IgD-negative memory B cell (primary cell): ENCODE measurements around the gene SELENOK. TPM values are rescaled to one million over a fixed set of nuclear protein-coding genes. Genes with fewer than 3 reads are reported as not detected.

Experiments
- H3K27ac Mint-ChIP-seq, 3 donors: one replicate each; pipeline ENCODE4 v1.8.0; 2020 to 2022; ENCODE audit warnings: mild to moderate bottlenecking in 3 of 3, mixed read lengths in 3 of 3, moderate library complexity in 1 of 3
- H3K27me3 Mint-ChIP-seq: one replicate; pipeline ENCODE4 v1.8.0; 2021; ENCODE audit warnings: mixed read lengths
- H3K36me3 Mint-ChIP-seq: one replicate; pipeline ENCODE4 v1.8.0; 2020; ENCODE audit warnings: mild to moderate bottlenecking, mixed read lengths
- H3K4me1 Mint-ChIP-seq, 3 donors: one replicate each; pipeline ENCODE4 v1.8.0; 2020 to 2022; ENCODE audit warnings: mixed read lengths in 3 of 3, mild to moderate bottlenecking in 1 of 3
- H3K4me3 Mint-ChIP-seq, 4 donors: one replicate each; pipeline ENCODE4 v1.8.0; 2020 to 2022; ENCODE audit warnings: mild to moderate bottlenecking in 4 of 4, mixed read lengths in 4 of 4, moderate library complexity in 3 of 4
- H3K9me3 Mint-ChIP-seq, 3 donors: one replicate each; pipeline ENCODE4 v1.8.0; 2020 to 2021; ENCODE audit warnings: mixed read lengths in 3 of 3, mild to moderate bottlenecking in 1 of 3
- polyA plus RNA-seq: library from polyadenylated mRNA; unstranded; fragments of 300-500 nt; fragmentation: Illumina TruSeq; gene quantifications from one replicate; pipeline ENCODE4 v1.2.3, GENCODE V29; 2021

Gene SELENOK
- polyA plus RNA-seq, 1 donor from 2014 or later, result 121 TPM

- Mint-ChIP-seq H3K27ac (no peak overlapping the region), H3K4me3 (peak overlapping the region in 1 of 4 donors; percentile 35), H3K27me3 (peaks cover 22% of the 10 kb centered on the region)
Observed at GRCh38 chr3:53842436-53843194, 49.0 kb downstream of the SELENOK start.

DNA sequence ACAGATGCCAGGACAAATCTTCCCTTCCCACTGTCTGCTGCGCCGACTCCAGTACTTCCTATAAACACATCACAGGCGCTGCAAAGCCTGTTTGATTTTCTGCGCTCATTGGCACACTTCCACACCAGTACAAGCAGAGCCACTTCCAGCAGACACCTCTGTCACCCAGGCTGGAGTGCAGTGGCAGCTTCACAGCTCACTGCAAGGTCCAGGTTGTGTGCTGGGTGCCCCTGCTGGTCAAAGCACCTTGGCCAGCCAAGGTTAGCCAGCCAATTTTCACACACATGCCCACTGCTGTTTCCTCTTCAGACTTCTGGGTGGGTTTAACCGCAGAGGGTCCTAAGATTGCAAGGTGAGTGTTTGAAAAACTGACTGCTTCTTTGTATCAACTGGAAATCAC is 50.4 kb downstream of the SELENOK start:
- peaks cover 10 to 18% (median 15%) of the 10 kb centered on the region in 3 donors for H3K4me1 Mint-ChIP-seq
- peaks cover 14% of the 10 kb centered on the region for H3K27me3 Mint-ChIP-seq
- no peak overlapping the region for H3K4me3 Mint-ChIP-seq
- H3K9me3 Mint-ChIP-seq, result peaks cover 0 to 2% (median 0%) of the 10 kb centered on the region in 3 donors
- H3K36me3 Mint-ChIP-seq, result no peaks in the 10 kb centered on the region
- no peak overlapping the region for H3K27ac Mint-ChIP-seq

More at GRCh38 chr3:53842436-53843194, 49.0 kb downstream of the SELENOK start:
- H3K9me3 Mint-ChIP-seq, result peaks cover 0 to 2% (median 0%) of the 10 kb centered on the region in 3 donors
- H3K4me1 Mint-ChIP-seq, result peaks cover 10 to 18% (median 15%) of the 10 kb centered on the region in 3 donors
- no peaks in the 10 kb centered on the region for H3K36me3 Mint-ChIP-seq

- Mint-ChIP-seq H3K27ac (no peak overlapping the region), H3K4me3 (no peak overlapping the region), H3K9me3 (no peaks in the 10 kb centered on the region), H3K4me1 (no peaks in the 10 kb centered on the region), H3K27me3 (no peaks in the 10 kb centered on the region), H3K36me3 (no peaks in the 10 kb centered on the region)
Observed at GRCh38 chr3:53837331-53837730, 54.3 kb downstream of the SELENOK start.

GRCh38 chr3:53836084-53836872 is 55.4 kb downstream of the SELENOK start:
- peaks cover 0 to 1% (median 0%) of the 10 kb centered on the region in 3 donors for H3K4me1 Mint-ChIP-seq
- H3K4me3 Mint-ChIP-seq, result no peak overlapping the region
- no peaks in the 10 kb centered on the region for H3K9me3 Mint-ChIP-seq
- no peaks in the 10 kb centered on the region for H3K27me3 Mint-ChIP-seq
- no peak overlapping the region for H3K27ac Mint-ChIP-seq
- no peaks in the 10 kb centered on the region for H3K36me3 Mint-ChIP-seq

DNA sequence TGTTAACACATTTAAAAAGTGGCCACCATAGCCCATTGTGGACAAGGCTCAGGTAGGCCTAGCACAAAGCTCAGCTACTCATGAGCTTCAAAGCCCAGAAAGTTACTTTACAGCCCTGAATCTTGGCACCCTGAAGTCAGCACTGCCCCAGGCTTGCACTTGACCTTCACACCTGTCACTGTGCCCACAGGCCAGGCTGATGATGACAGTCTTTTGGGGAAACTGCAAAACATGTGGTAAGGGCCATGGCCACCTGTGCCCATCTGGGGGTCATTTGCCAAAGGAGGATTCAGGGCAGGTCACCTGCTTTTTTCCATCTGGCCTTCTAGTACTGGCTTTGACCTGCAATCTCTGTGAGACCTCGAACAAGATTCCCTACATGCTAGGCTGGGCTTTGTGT is 56.4 kb downstream of the SELENOK start:
- H3K27me3 Mint-ChIP-seq, result no peaks in the 10 kb centered on the region
- H3K4me1 Mint-ChIP-seq, result peaks cover 0 to 1% (median 0%) of the 10 kb centered on the region in 3 donors
- H3K4me3 Mint-ChIP-seq, result no peak overlapping the region
- no peaks in the 10 kb centered on the region for H3K9me3 Mint-ChIP-seq
- H3K36me3 Mint-ChIP-seq, result no peaks in the 10 kb centered on the region
- no peak overlapping the region for H3K27ac Mint-ChIP-seq

DNA sequence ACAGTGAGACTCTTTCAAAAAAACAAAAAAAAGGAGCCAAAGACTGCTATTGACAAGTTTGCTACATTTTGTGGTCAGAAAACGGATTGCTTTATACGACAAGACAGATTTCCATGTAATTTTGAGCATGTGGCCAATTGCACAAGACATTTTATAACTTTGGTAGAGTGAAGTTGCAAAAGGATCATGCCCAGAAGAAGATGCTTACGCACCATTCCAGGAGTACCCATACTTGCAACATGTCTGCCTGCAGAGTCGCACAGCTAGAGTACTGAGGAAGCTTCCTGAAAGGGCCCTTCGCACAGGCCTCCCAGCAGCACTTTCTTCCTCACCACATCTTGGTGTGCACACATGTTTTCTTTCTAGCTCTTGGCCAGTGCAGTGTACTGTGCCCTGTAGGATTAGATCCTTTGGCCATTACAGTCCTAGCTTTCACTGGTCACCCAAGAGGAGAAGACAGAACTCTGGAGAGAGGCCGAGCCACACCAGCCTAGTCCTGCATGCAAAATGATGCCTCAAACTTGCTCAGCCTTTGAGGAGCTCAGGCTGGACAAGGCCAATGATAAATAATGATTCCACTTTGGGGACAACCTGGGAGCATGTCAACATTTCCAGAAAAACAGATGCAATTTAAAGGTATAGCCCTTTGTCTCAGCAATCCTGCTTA is 57.1 kb downstream of the SELENOK start:
- no peak overlapping the region for H3K27ac Mint-ChIP-seq
- H3K4me1 Mint-ChIP-seq, result peaks cover 0 to 1% (median 0%) of the 10 kb centered on the region in 3 donors
- no peaks in the 10 kb centered on the region for H3K36me3 Mint-ChIP-seq
- H3K9me3 Mint-ChIP-seq, result no peaks in the 10 kb centered on the region
- no peaks in the 10 kb centered on the region for H3K27me3 Mint-ChIP-seq
- no peak overlapping the region for H3K4me3 Mint-ChIP-seq

Other genes starting within 250 kb of the SELENOK start
- 0.45 TPM for gene CHDH, start 45.4 kb downstream of the SELENOK start, polyA plus RNA-seq
- gene IL17RB, start 45.3 kb downstream of the SELENOK start, polyA plus RNA-seq, result 0.48 TPM
- gene ACTR8, start 9.7 kb downstream of the SELENOK start, polyA plus RNA-seq, result 21.0 TPM
- gene CACNA2D3, start 230.7 kb upstream of the SELENOK start, polyA plus RNA-seq, result not detected